ENCODE measurements around the gene KAT8. TPM values are rescaled to one million over a fixed set of nuclear protein-coding genes. Genes with fewer than 3 reads are reported as not detected.

The KAT8 gene
- total RNA-seq, 4 donors from 2014 or later = 41.5 to 89.4 (median 70.0) TPM

- TF ChIP-seq CTCF (IDR thresholded peaks at IDR 0.05) (no peak), POLR2A (IDR thresholded peaks at IDR 0.05) (no peak)
- Histone ChIP-seq H3K4me1 (peaks cover 0 to 18% (median 7%) of the 10 kb centered on the region in 4 donors), H3K27me3 (no peaks in the 10 kb centered on the region), H3K9me3 (no peaks in the 10 kb centered on the region), H3K27ac (peak overlapping the region in 1 of 4 donors; percentile 66), H3K4me3 (no peak overlapping the region), H3K36me3 (no peaks in the 10 kb centered on the region)
- DNase-seq = peak in 2 of 3 donors; percentile 50 to 61
These were observed 59.7 kb downstream of the KAT8 start for GRCh38 chr16:31177136-31177535.

- Histone ChIP-seq H3K27me3 (no peaks in the 10 kb centered on the region), H3K36me3 (peaks cover 0 to 18% (median 0%) of the 10 kb centered on the region in 3 donors), H3K4me1 (peaks cover 0 to 39% (median 16%) of the 10 kb centered on the region in 4 donors), H3K9me3 (no peaks in the 10 kb centered on the region), H3K27ac (peak overlapping the region; percentile 87 to 99 (median 92)), H3K4me3 (peak overlapping the region; percentile 56 to 92 (median 74))
- no peak for DNase-seq
- TF ChIP-seq POLR2A (IDR thresholded peaks at IDR 0.05) = no peak
- no peak for TF ChIP-seq CTCF (IDR thresholded peaks at IDR 0.05)
These were observed 61.8 kb downstream of the KAT8 start for GRCh38 chr16:31179219-31179746.

GRCh38 chr16:31179747-31180459 lies 62.4 kb downstream of the KAT8 start, which contains the start of gene FUS:
Gene FUS (plus strand): TSS chr16:31180139. CDS start chr16:31180215, 76 bp downstream.
- H3K4me3 ChIP-seq = peak within 1 kb of the TSS; percentile 56 to 92 (median 74)
- peak; percentile 92 to 97 (median 96) for DNase-seq

More at GRCh38 chr16:31179747-31180459, 62.4 kb downstream of the KAT8 start, which contains the start of gene FUS:
- H3K4me1 ChIP-seq = peaks cover 0 to 39% (median 16%) of the 10 kb centered on the region in 4 donors
- no peaks in the 10 kb centered on the region for H3K9me3 ChIP-seq
- TF ChIP-seq CTCF (IDR thresholded peaks at IDR 0.05) = peak in 2 of 6 experiments; percentile 6 to 7
- TF ChIP-seq POLR2A (IDR thresholded peaks at IDR 0.05) = peak; percentile 97 to 98
- H3K27me3 ChIP-seq = no peaks in the 10 kb centered on the region
- H3K27ac ChIP-seq = peak within 1 kb of the TSS; percentile 87 to 99 (median 92)
- H3K36me3 ChIP-seq = peaks cover 0 to 24% (median 0%) of the 10 kb centered on the region in 3 donors

Small RNA genes within 50 kb of the gene (small RNA-seq; reads per million reads assigned to genes)
- 0 reads per million in 2 donors for gene AC009088.4
- gene NDUFA3P6 = 0 reads per million in 2 donors

Other genes with a start within 250 kb of the KAT8 start
- gene BCL7C, start 223.6 kb upstream of the KAT8 start, total RNA-seq = 10 to 100 TPM; 12.1 to 23.9 (median 17.8) TPM
- gene CTF1, start 221.1 kb upstream of the KAT8 start, total RNA-seq = 1 to 10 TPM in 1 of 4 donors, not detected in 3; 1.2 TPM
- gene FBXL19, start 194.1 kb upstream of the KAT8 start, total RNA-seq = 10 to 100 TPM; 25.0 to 51.2 (median 47.9) TPM
- gene ORAI3, start 168.6 kb upstream of the KAT8 start, total RNA-seq = 10 to 100 TPM; 10.7 to 25.0 (median 20.3) TPM
- 10 to 100 TPM in 3 of 4 donors, 1 to 10 TPM in 1; 10.0 to 22.0 (median 16.5) TPM for gene SETD1A, start 159.9 kb upstream of the KAT8 start, total RNA-seq
- 10 to 100 TPM; 38.8 to 59.1 (median 52.2) TPM for gene HSD3B7, start 132.5 kb upstream of the KAT8 start, total RNA-seq
- gene STX1B, start 107.0 kb upstream of the KAT8 start, total RNA-seq = 1 to 10 TPM in 2 of 4 donors, under 1 TPM in 1, not detected in 1; 0.18 to 1.3 (median 1.0) TPM
- gene STX4, start 84.1 kb upstream of the KAT8 start, total RNA-seq = 100 to 1,000 TPM in 3 of 4 donors, 10 to 100 TPM in 1; 60.2 to 159 (median 101) TPM
- gene ZNF668, start 43.4 kb upstream of the KAT8 start, total RNA-seq = 10 to 100 TPM in 2 of 4 donors, 1 to 10 TPM in 2; 3.3 to 17.2 (median 11.4) TPM
- gene ZNF646, start 43.2 kb upstream of the KAT8 start, total RNA-seq = 10 to 100 TPM; 11.6 to 42.1 (median 29.8) TPM
- gene PRSS53, start 28.7 kb upstream of the KAT8 start, total RNA-seq = 10 to 100 TPM in 2 of 4 donors, 1 to 10 TPM in 2; 6.8 to 18.4 (median 12.0) TPM
- gene VKORC1, start 22.9 kb upstream of the KAT8 start, total RNA-seq = 100 to 1,000 TPM in 2 of 4 donors, 10 to 100 TPM in 2; 20.6 to 207 (median 102) TPM
- 10 to 100 TPM; 30.5 to 71.4 (median 41.8) TPM for gene BCKDK, start 9.3 kb upstream of the KAT8 start, total RNA-seq
- gene PRSS8, start 18.1 kb downstream of the KAT8 start, total RNA-seq = 100 to 1,000 TPM in 3 of 4 donors, 10 to 100 TPM in 1; 27.2 to 666 (median 549) TPM
- 10 to 100 TPM in 3 of 4 donors, not detected in 1; 26.1 to 31.3 (median 28.2) TPM for gene PRSS36, start 32.4 kb downstream of the KAT8 start, total RNA-seq
- 100 to 1,000 TPM in 2 of 4 donors, 10 to 100 TPM in 2; 69.7 to 173 (median 121) TPM for gene FUS, start 62.5 kb downstream of the KAT8 start, total RNA-seq
- 100 to 1,000 TPM in 2 of 4 donors, 10 to 100 TPM in 2; 91.1 to 201 (median 125) TPM for gene PYCARD, start 85.1 kb downstream of the KAT8 start, total RNA-seq
- gene TRIM72, start 96.5 kb downstream of the KAT8 start, total RNA-seq = not detected
- gene PYDC1, start 99.5 kb downstream of the KAT8 start, total RNA-seq = not detected
- 10 to 100 TPM in 1 of 4 donors, 1 to 10 TPM in 2, under 1 TPM in 1; 0.35 to 14.9 (median 7.2) TPM for gene ITGAM, start 142.3 kb downstream of the KAT8 start, total RNA-seq
- gene ITGAX, start 237.5 kb downstream of the KAT8 start, total RNA-seq = 10 to 100 TPM in 1 of 4 donors, 1 to 10 TPM in 1, under 1 TPM in 1, not detected in 1; 0.70 to 18.2 (median 2.5) TPM